DOHH2 (cell line): Measurements from ENCODE around the gene TMED10.
"Not testable (repeated sequence)": the region's sequence is repeated elsewhere in the genome, so short reads cannot be mapped to it uniquely, and the experiment has no call there.

Experiments
- CTCF ChIP-seq: fragments of 200-600 bp; sonication (generic); IDR thresholded peaks from one replicate; pipeline ENCODE4 v1.5.1; 2014; ENCODE audit warnings: antibody characterized with exemption, mild to moderate bottlenecking, low read depth, low read length; ENCODE audit not compliant: poor library complexity, severe bottlenecking
- EZH2phosphoT487 ChIP-seq: fragments of 200-600 bp; sonication (generic); IDR thresholded peaks from 2 replicates; pipeline ENCODE4 v1.6.1; 2017; ENCODE audit warnings: borderline replicate concordance, mild to moderate bottlenecking, antibody characterized with exemption, low read length, moderate library complexity, mixed read lengths

DNA sequence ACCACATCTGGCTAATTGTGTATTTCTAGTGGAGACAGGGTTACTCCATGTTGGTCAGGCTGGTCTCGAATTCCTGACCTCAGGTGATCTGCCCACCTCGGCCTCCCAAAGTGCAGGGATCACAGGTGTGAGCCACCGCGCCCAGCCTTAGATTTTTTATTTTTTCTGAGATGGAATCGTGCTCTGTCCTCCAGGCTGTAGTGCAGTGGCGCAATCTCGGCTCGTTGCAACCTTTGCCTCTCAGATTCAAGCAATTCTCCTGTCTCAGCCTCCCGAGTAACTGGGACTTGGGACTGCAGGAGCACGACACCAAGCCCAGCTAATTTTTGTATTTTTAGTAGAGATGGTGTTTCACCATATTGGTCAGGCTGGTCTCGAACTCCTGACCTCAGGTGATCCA lies 5.8 kb upstream of the TMED10 start:
- not testable (repeated sequence) for TF ChIP-seq CTCF, EZH2phosphoT487
